ENCODE measurements around the gene ST6GALNAC4.

DNA sequence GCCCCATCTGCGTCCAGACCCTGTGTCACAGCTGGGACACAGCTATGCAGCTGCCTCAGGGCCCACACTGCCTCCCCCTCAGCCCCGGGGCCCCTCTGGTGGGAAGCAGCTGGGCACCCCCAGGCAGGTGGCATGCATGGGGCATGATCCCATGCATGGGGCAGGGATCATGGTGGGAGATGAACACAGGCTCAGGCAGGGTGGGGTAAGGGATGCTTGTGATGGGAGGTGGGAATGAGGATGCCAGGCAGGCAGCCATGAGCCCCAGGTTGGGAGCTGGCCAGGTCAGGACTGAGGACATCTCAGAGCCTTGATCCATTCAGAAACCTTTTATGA, 44.3 kb upstream of the ST6GALNAC4 start:
- TF ChIP-seq CTCF (IDR thresholded peaks at IDR 0.05) (no peak), POLR2AphosphoS5 (IDR thresholded peaks at IDR 0.05) (no peak)

Data from stomach (tissue), 4 donors.